Midbrain (tissue), 1 donor: ENCODE data around the gene ZC3H13.

ENCODE experiments used
- DNase-seq: peaks from one replicate; lab custom pipeline; 2025; lab: John Stamatoyannopoulos, UW

The ZC3H13 gene

GRCh38 chr13:46059405-46059804 is 6.9 kb upstream of the ZC3H13 start:
- no peak for DNase-seq

- DNase-seq = no peak
Measured at GRCh38 chr13:46058268-46058667, 5.7 kb upstream of the ZC3H13 start.

- peak; percentile 54 for DNase-seq
Measured at GRCh38 chr13:46057256-46058015, 4.9 kb upstream of the ZC3H13 start.

- no peak for DNase-seq
Measured at GRCh38 chr13:46053162-46054012, 841 bp upstream of the ZC3H13 start.

GRCh38 chr13:46051968-46052318 is 603 bp downstream of the ZC3H13 start:
- no peak for DNase-seq

GRCh38 chr13:46050771-46051170 is 1.8 kb downstream of the ZC3H13 start:
- DNase-seq = no peak

GRCh38 chr13:46045424-46045823 is 7.1 kb downstream of the ZC3H13 start:
- no peak for DNase-seq

- no peak for DNase-seq
Measured at GRCh38 chr13:46043647-46044046, 8.9 kb downstream of the ZC3H13 start.

- DNase-seq = no peak
Measured at GRCh38 chr13:46041419-46041839, 11.1 kb downstream of the ZC3H13 start.

- DNase-seq = no peak
Measured at GRCh38 chr13:46040763-46041162, 11.8 kb downstream of the ZC3H13 start.

GRCh38 chr13:46039411-46040182 is 12.9 kb downstream of the ZC3H13 start:
- DNase-seq = no peak

- no peak for DNase-seq
Measured at GRCh38 chr13:46038296-46038695, 14.2 kb downstream of the ZC3H13 start.

- DNase-seq = no peak
Measured at GRCh38 chr13:46035066-46035465, 17.5 kb downstream of the ZC3H13 start.

GRCh38 chr13:46032341-46032740 is 20.2 kb downstream of the ZC3H13 start:
- DNase-seq = no peak

GRCh38 chr13:46031581-46032263 is 20.8 kb downstream of the ZC3H13 start:
- no peak for DNase-seq

- DNase-seq = no peak
Measured at GRCh38 chr13:46025157-46025556, 27.4 kb downstream of the ZC3H13 start.

GRCh38 chr13:46022481-46022880 is 30.1 kb downstream of the ZC3H13 start:
- DNase-seq = no peak

GRCh38 chr13:46016216-46016615 is 36.3 kb downstream of the ZC3H13 start:
- no peak for DNase-seq

- DNase-seq = no peak
Measured at GRCh38 chr13:46015366-46015765, 37.2 kb downstream of the ZC3H13 start.

- DNase-seq = no peak
Measured at GRCh38 chr13:46012404-46012803, 40.1 kb downstream of the ZC3H13 start.

GRCh38 chr13:46010148-46010547 is 42.4 kb downstream of the ZC3H13 start:
- no peak for DNase-seq

- no peak for DNase-seq
Measured at GRCh38 chr13:46008631-46009030, 43.9 kb downstream of the ZC3H13 start.
